NCI-H82 treated with DMSO at 0.1 percent for 48 hours (cell line): ENCODE measurements around the gene PAX8.
"Not testable (repeated sequence)": the region's sequence is repeated elsewhere in the genome, so short reads cannot be mapped to it uniquely, and the experiment has no call there.

Experiments
- DNase-seq: peaks from one replicate; lab custom pipeline; 2025; ENCODE audit not compliant: unreplicated experiment; lab: John Stamatoyannopoulos, UW

Gene PAX8

GRCh38 chr2:113291191-113291590, 12.5 kb upstream of the PAX8 start:
- no peak for DNase-seq

- not testable (repeated sequence) for DNase-seq
Measured at GRCh38 chr2:113288674-113289149, 10.0 kb upstream of the PAX8 start.

GRCh38 chr2:113288117-113288673, 9.5 kb upstream of the PAX8 start:
- not testable (repeated sequence) for DNase-seq

- no peak for DNase-seq
Measured at GRCh38 chr2:113285816-113286215, 7.1 kb upstream of the PAX8 start.

GRCh38 chr2:113284999-113285398, 6.3 kb upstream of the PAX8 start:
- DNase-seq, result not testable (repeated sequence)

- DNase-seq, result no peak
Measured at GRCh38 chr2:113284476-113284875, 5.8 kb upstream of the PAX8 start.

GRCh38 chr2:113283704-113284284, 5.1 kb upstream of the PAX8 start:
- DNase-seq, result no peak

GRCh38 chr2:113282747-113283533, 4.2 kb upstream of the PAX8 start:
- DNase-seq, result no peak

GRCh38 chr2:113281910-113282746, 3.4 kb upstream of the PAX8 start:
- DNase-seq, result no peak

GRCh38 chr2:113278073-113278741, 514 bp downstream of the PAX8 start:
- DNase-seq, result no peak

GRCh38 chr2:113277474-113278072, 1.1 kb downstream of the PAX8 start:
- DNase-seq, result no peak

GRCh38 chr2:113276761-113277425, 1.8 kb downstream of the PAX8 start:
- DNase-seq, result no peak

GRCh38 chr2:113276216-113276760, 2.4 kb downstream of the PAX8 start:
- no peak for DNase-seq

- DNase-seq, result no peak
Measured at GRCh38 chr2:113275556-113276215, 3.0 kb downstream of the PAX8 start.

GRCh38 chr2:113274432-113274831, 4.3 kb downstream of the PAX8 start:
- DNase-seq, result no peak

GRCh38 chr2:113273981-113274380, 4.7 kb downstream of the PAX8 start:
- DNase-seq, result no peak

- DNase-seq, result peak; percentile 17
Measured at GRCh38 chr2:113273027-113273551, 5.6 kb downstream of the PAX8 start.

GRCh38 chr2:113272477-113272876, 6.2 kb downstream of the PAX8 start:
- DNase-seq, result no peak
